Measurements from ENCODE around the gene ESR1.
"Not testable (repeated sequence)": the region's sequence is repeated elsewhere in the genome, so short reads cannot be mapped to it uniquely, and the experiment has no call there.

Gene ESR1

DNA sequence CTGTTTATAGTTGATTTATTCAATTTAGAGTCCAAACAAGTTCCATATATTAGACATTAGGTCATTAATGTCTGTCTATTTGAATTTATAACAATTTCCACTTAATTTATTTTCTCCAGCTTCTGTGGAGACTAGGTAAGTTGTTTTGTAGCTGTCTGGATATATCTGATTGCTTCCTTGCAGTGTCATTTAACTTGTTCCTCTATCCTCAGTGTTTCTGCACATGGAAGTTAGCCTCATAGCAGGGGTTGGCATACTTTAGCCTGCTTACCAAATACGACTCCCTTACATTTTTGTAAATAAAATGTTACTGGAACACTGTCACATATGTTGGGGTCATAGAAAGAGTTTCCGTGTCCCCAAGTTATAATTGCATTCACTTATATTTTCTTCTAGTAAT, 216.1 kb downstream of the ESR1 start:
- DNase-seq (ENCODE audit: insufficient read length, low spot score) (no peak), FAIRE-seq (no peak)
- TF ChIP-seq, protein P1, sequence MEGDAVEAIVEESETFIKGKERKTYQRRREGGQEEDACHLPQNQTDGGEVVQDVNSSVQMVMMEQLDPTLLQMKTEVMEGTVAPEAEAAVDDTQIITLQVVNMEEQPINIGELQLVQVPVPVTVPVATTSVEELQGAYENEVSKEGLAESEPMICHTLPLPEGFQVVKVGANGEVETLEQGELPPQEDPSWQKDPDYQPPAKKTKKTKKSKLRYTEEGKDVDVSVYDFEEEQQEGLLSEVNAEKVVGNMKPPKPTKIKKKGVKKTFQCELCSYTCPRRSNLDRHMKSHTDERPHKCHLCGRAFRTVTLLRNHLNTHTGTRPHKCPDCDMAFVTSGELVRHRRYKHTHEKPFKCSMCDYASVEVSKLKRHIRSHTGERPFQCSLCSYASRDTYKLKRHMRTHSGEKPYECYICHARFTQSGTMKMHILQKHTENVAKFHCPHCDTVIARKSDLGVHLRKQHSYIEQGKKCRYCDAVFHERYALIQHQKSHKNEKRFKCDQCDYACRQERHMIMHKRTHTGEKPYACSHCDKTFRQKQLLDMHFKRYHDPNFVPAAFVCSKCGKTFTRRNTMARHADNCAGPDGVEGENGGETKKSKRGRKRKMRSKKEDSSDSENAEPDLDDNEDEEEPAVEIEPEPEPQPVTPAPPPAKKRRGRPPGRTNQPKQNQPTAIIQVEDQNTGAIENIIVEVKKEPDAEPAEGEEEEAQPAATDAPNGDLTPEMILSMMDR (IDR thresholded peaks at IDR 0.05; ENCODE audit: insufficient read depth, missing control alignments) = no peak

DNA sequence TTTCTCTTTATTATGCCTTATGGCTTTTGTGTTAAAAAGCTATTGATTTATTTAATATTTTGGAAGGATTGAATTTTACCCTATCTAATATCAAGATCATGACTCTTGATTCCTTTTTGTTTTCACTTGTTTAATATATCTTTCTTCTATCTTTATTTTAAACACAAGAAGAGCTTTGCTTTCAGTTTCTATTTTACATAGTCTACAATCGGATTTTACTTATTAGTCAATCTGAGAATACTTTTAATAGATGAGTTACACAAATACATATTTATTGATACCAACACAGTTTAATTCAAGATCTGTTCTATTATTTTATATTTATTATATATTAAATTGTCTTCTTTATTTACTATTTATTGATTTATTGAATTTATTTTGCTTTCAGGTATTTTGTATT, 218.8 kb downstream of the ESR1 start:
- FAIRE-seq = no peak
- no peak for DNase-seq (ENCODE audit: insufficient read length, low spot score)
- TF ChIP-seq, protein P1 (IDR thresholded peaks at IDR 0.05; ENCODE audit: insufficient read depth, missing control alignments) = no peak

- not testable (repeated sequence) for DNase-seq (ENCODE audit: insufficient read length, low spot score); FAIRE-seq
Observed at GRCh38 chr6:152026744-152027143, 219.3 kb downstream of the ESR1 start.

- not testable (repeated sequence) for DNase-seq (ENCODE audit: insufficient read length, low spot score); FAIRE-seq
Observed at GRCh38 chr6:152033765-152034164, 226.3 kb downstream of the ESR1 start.

- TF ChIP-seq, protein P1 (IDR thresholded peaks at IDR 0.05; ENCODE audit: insufficient read depth, missing control alignments) = no peak
- FAIRE-seq (no peak), DNase-seq (ENCODE audit: insufficient read length, low spot score) (no peak)
Observed at GRCh38 chr6:152034631-152035030, 227.1 kb downstream of the ESR1 start.

DNA sequence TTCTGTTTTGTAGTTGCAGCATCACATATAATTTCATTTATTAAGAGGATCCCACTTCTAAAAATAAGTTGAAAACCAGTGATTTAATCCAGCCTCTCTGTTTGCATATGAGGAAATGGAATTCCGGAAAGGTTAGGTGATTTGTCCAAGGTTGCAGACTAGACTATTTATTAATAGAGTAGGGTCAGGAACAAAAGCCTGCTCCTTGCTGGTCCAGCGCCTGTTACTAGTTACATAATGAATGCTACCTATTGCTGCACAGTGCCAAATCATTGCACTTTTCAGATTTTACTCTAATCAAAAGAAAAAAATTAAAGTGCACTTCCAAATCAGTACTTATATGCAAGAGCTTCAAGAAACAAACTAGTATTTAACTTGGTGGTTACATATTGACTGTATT, 238.6 kb downstream of the ESR1 start:
- no peak for FAIRE-seq
- TF ChIP-seq, protein P1 (IDR thresholded peaks at IDR 0.05; ENCODE audit: insufficient read depth, missing control alignments) = no peak
- DNase-seq (ENCODE audit: insufficient read length, low spot score) = no peak

DNA sequence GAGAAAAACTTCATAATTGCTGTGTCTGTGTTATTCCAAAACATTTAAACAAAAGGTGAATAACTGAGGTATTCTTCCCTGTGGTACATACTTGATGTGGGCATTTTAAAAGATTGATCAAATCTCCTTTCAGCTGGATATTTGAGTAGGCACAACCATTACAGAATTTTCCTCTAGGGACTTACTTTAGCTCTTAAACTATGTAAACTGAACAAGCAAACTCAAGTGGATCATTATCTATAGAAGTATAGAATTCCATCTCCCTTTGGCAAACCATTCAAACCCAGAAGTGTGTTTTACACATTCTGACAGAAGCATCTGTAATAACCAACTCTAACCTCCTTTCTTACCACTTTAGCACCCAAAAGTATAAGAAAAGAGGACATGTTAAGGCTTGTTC, 241.4 kb downstream of the ESR1 start:
- TF ChIP-seq, protein P1 (IDR thresholded peaks at IDR 0.05; ENCODE audit: insufficient read depth, missing control alignments) = no peak
- FAIRE-seq (no peak), DNase-seq (ENCODE audit: insufficient read length, low spot score) (no peak)

DNA sequence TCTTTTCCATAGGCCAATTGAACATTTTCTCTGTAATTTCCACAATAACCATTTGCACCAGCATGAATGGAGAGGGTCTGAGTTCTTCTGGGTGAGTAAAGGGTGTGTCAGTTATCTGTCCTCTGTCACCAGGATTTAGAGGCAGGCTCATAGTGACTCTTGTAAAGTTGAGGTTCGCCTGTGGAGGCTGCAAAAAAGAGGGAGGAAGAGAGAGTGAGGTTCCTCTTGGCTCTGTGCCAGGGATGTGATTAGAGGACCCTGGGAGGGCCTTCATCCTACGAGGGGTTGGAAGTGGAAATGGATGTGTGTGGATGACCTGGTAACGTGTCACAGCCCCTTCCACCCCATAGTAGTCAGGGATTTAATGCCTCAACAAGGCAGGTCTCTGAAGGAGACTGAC, 242.0 kb downstream of the ESR1 start:
- TF ChIP-seq, protein P1 (IDR thresholded peaks at IDR 0.05; ENCODE audit: insufficient read depth, missing control alignments) = no peak
- FAIRE-seq (no peak), DNase-seq (ENCODE audit: insufficient read length, low spot score) (no peak)

Measured in D721Med (cell line).